Tibial artery (tissue), 4 donors: ENCODE measurements around the gene GNB1L.

Experiments used
- DNase-seq, 2 donors: peaks; one replicate each; pipeline ENCODE4 v3.0.0-alpha.2; 2019
- H3K27ac ChIP-seq, 2 donors: fragments of 200-600 bp; sonication (generic) in 1 of 2; 1 replicate in 1 of 2; 2 replicates in 1 of 2; pipeline ENCODE4 v1.5.1; 2018 to 2019; ENCODE audit warnings: mild to moderate bottlenecking in 1 of 2
- H3K27me3 ChIP-seq, 2 donors: fragments of 200-600 bp; sonication (generic) in 1 of 2; one replicate each; pipeline versions ENCODE4 v1.5.1 to v1.6.0; 2016 to 2019
- H3K36me3 ChIP-seq, 3 donors: fragments of 200-600 bp; sonication (generic) in 2 of 3; one replicate each; pipeline ENCODE4 v1.5.1; 2016 to 2019; ENCODE audit warnings: mild to moderate bottlenecking in 2 of 3
- H3K4me1 ChIP-seq, 4 donors: fragments of 200-600 bp; sonication (generic) in 2 of 4; 1 replicate in 3 of 4; 2 replicates in 1 of 4; pipeline ENCODE4 v1.5.1; 2016 to 2019
- H3K4me3 ChIP-seq, 2 donors: fragments of 200-600 bp; sonication (generic) in 1 of 2; 1 replicate in 1 of 2; 2 replicates in 1 of 2; pipeline ENCODE4 v1.5.1; 2018 to 2019; ENCODE audit warnings: mild to moderate bottlenecking in 2 of 2
- H3K9me3 ChIP-seq, 3 donors: fragments of 200-600 bp; sonication (generic) in 1 of 3; one replicate each; pipeline ENCODE4 v1.5.1; 2016 to 2019
- CTCF ChIP-seq, 2 experiments: fragments of 200-600 bp in 1 of 2; fragments of 450-650 bp in 1 of 2; IDR thresholded peaks; one replicate each; pipeline ENCODE4 v1.5.1; 2017 to 2019; ENCODE audit warnings: antibody characterized with exemption in 2 of 2, mild to moderate bottlenecking in 1 of 2, moderate library complexity in 1 of 2
- intact Hi-C: fragments of 100-400 bp; cut with DNase I; formaldehyde crosslinking; loops from one replicate; pipeline ENCODE4 v1.15.0; 2023; ENCODE audit warnings: low total_unique reads

GNB1L gene

GRCh38 chr22:19878461-19879245 is 24.0 kb upstream of the GNB1L start:
- intact Hi-C loops: no loop called here
- Histone ChIP-seq H3K4me3 (no peak overlapping the region), H3K36me3 (peaks cover 3 to 63% (median 25%) of the 10 kb centered on the region in 3 donors), H3K4me1 (peaks cover 0 to 34% (median 26%) of the 10 kb centered on the region in 4 donors), H3K27ac (no peak overlapping the region), H3K27me3 (no peaks in the 10 kb centered on the region), H3K9me3 (no peaks in the 10 kb centered on the region)
- no peak for TF ChIP-seq CTCF (IDR thresholded peaks at IDR 0.05)
- peak; percentile 9 to 44 for DNase-seq

- peak in 1 of 2 donors; percentile 12 for DNase-seq
- TF ChIP-seq CTCF (IDR thresholded peaks at IDR 0.05): no peak
- intact Hi-C loops: no loop called here
- no peaks in the 10 kb centered on the region for H3K9me3 ChIP-seq
- H3K36me3 ChIP-seq: peaks cover 1 to 58% (median 19%) of the 10 kb centered on the region in 3 donors
- H3K4me1 ChIP-seq: peaks cover 0 to 34% (median 29%) of the 10 kb centered on the region in 4 donors
- no peaks in the 10 kb centered on the region for H3K27me3 ChIP-seq
- H3K4me3 ChIP-seq: no peak overlapping the region
- H3K27ac ChIP-seq: no peak overlapping the region
Observed at GRCh38 chr22:19877626-19878339, 23.1 kb upstream of the GNB1L start.

GRCh38 chr22:19876941-19877625 is 22.4 kb upstream of the GNB1L start:
- Histone ChIP-seq H3K4me3 (no peak overlapping the region), H3K36me3 (peaks cover 0 to 55% (median 18%) of the 10 kb centered on the region in 3 donors), H3K27ac (no peak overlapping the region), H3K27me3 (no peaks in the 10 kb centered on the region), H3K4me1 (peaks cover 0 to 34% (median 28%) of the 10 kb centered on the region in 4 donors), H3K9me3 (no peaks in the 10 kb centered on the region)
- intact Hi-C loops: no loop called here
- DNase-seq: peak; percentile 11 to 56
- no peak for TF ChIP-seq CTCF (IDR thresholded peaks at IDR 0.05)

GRCh38 chr22:19876314-19876940 is 21.8 kb upstream of the GNB1L start:
- intact Hi-C loops: no loop called here
- Histone ChIP-seq H3K9me3 (no peaks in the 10 kb centered on the region), H3K27me3 (no peaks in the 10 kb centered on the region), H3K36me3 (peaks cover 0 to 55% (median 18%) of the 10 kb centered on the region in 3 donors), H3K4me3 (no peak overlapping the region), H3K27ac (no peak overlapping the region), H3K4me1 (peaks cover 0 to 28% (median 22%) of the 10 kb centered on the region in 4 donors)
- TF ChIP-seq CTCF (IDR thresholded peaks at IDR 0.05): no peak
- DNase-seq: peak in 1 of 2 donors; percentile 24
